ENCODE measurements around the gene GBP3. TPM values are rescaled to one million over a fixed set of nuclear protein-coding genes. Genes with fewer than 3 reads are reported as not detected.

The GBP3 gene
- total and polyA plus RNA-seq, 10 of the 15 experiments (the other 5 are each of a cell fraction or from before 2014, with no cell fraction given), result 0.21 to 3.1 (median 1.7) TPM

GRCh38 chr1:89005286-89006151 lies 17.1 kb downstream of the GBP3 start:
- 67% methylated on average over 9 of the region's 9 CpGs for WGBS (ENCODE audit: insufficient coverage, insufficient replicate concordance, low lambda C conversion rate, missing lambda C conversion rate)
- intact Hi-C loops (cut with micrococcal nuclease; ENCODE audit: unreplicated experiment) (no loop called here), in situ Hi-C loops (cut with MboI) (no loop called here)
- DNase-seq (ENCODE audit: low read depth, low spot score) (no peak), FAIRE-seq (no peak), ATAC-seq (no peak)
- no peaks in the 10 kb centered on the region for H3K79me2 ChIP-seq (ENCODE audit: control insufficient read depth, insufficient read depth, low read length)
- no TSS peak for BruUV-seq (replicated peaks)
- H3K36me3 ChIP-seq (ENCODE audit: control insufficient read depth in 2 of 2, insufficient read depth in 2 of 2, low read length in 1 of 2), result no peaks in the 10 kb centered on the region
- H2AFZ ChIP-seq (ENCODE audit: control insufficient read depth, low read depth, low read length), result no peak overlapping the region
- H3K4me2 ChIP-seq (ENCODE audit: control insufficient read depth, insufficient read depth), result no peak overlapping the region
- H3K4me3 ChIP-seq, result no peak overlapping the region
- CTCF ChIA-PET, result interaction anchor here (0.6 to 1.0 kb wide), 2 partner anchors 22 to 448 kb away, joined by 3 read pairs; no protein-coding TSS in a partner anchor
- no peak overlapping the region for H3K27ac ChIP-seq (ENCODE audit: control insufficient read depth, insufficient read depth)
- H3K27me3 ChIP-seq (replicated peaks in 1 of 2; ENCODE audit: control insufficient read depth in 2 of 2, insufficient read depth in 2 of 2, low read length in 1 of 2), result no peaks in the 10 kb centered on the region
- no peaks in the 10 kb centered on the region for H3K9me3 ChIP-seq (replicated peaks; ENCODE audit: control insufficient read depth, insufficient read depth, low read length)
- POLR2A ChIA-PET, result no interaction called here
- H3K9ac ChIP-seq (ENCODE audit: control insufficient read depth, insufficient read depth, low read length), result no peak overlapping the region
- H3K4me1 ChIP-seq (ENCODE audit: control insufficient read depth, insufficient read depth, low read length), result no peaks in the 10 kb centered on the region; the same call in 1 of the 2 replicates
- SMC1A ChIA-PET (ENCODE audit: uncharacterized antibody, unreplicated experiment), result interaction anchor here (0.6 kb wide), 1 partner anchor 126 kb away, joined by 3 read pairs; no protein-coding TSS in a partner anchor
- no peaks in the 10 kb centered on the region; the same call in 1 of the 2 replicates for H4K20me1 ChIP-seq (ENCODE audit: control insufficient read depth, insufficient read depth)
- RAD21 ChIA-PET (ENCODE audit: unreplicated experiment), result no interaction called here
- TF ChIP-seq ZBTB40 (IDR thresholded peaks at IDR 0.05; ENCODE audit: borderline replicate concordance) (no peak), IKZF2 (IDR thresholded peaks at IDR 0.05) (no peak), CEBPZ (IDR thresholded peaks at IDR 0.05; ENCODE audit: low read depth, low read length) (no peak), MTA2 (IDR thresholded peaks at IDR 0.05; ENCODE audit: low read depth) (no peak), SMC3 (IDR thresholded peaks at IDR 0.05; ENCODE audit: borderline replicate concordance, low read length) (no peak), SREBF2 (IDR thresholded peaks at IDR 0.05; ENCODE audit: low read length) (no peak), NR2C2 (IDR thresholded peaks at IDR 0.05; ENCODE audit: borderline replicate concordance, control insufficient read depth, insufficient read length, low read depth) (no peak), ZBTB4 (CRISPR knock-in tag; IDR thresholded peaks at IDR 0.05) (no peak), NR2F1 (conservative IDR thresholded peaks at IDR 0.05) (no peak), MEF2B (IDR thresholded peaks at IDR 0.05; ENCODE audit: partially characterized antibody, poor library complexity, severe bottlenecking) (no peak)
